Caco-2 (cell line): Measurements from ENCODE around the gene SLC13A4. TPM values are rescaled to one million over a fixed set of nuclear protein-coding genes. Genes with fewer than 3 reads are reported as not detected.

Experiments
- BruUV-seq: library from RNA; stranded (reverse); fragments of 400-500 nt; replicated peaks from 2 replicates; lab custom pipeline; 2021; lab: Mats Ljungman, UMichigan
- CTCF ChIA-PET: fragments of 300-600 bp; sonication (Branson Sonifier 250); formaldehyde crosslinking; loops from one replicate; lab custom pipeline; 2022; ENCODE audit warnings: antibody characterized with exemption; lab: Charles Lee
- POLR2A ChIA-PET: fragments of 300-600 bp; sonication (Branson Sonifier 250); formaldehyde crosslinking; loops from one replicate; lab custom pipeline; 2022; ENCODE audit warnings: antibody characterized with exemption; lab: Charles Lee
- DNase-seq, 2 experiments: peaks; one replicate each; pipeline versions ENCODE4 v3.0.0 to v3.0.0-alpha.2; 2020 to 2022
- H3K27me3 ChIP-seq: replicated peaks from 2 replicates; pipeline ENCODE4 v1.6.0; 2011; ENCODE audit warnings: low read length; ENCODE audit not compliant: control insufficient read depth, insufficient read depth
- H3K36me3 ChIP-seq: 2 replicates; pipeline ENCODE4 v1.5.1; 2011; ENCODE audit warnings: low read length; ENCODE audit not compliant: control insufficient read depth, insufficient read depth
- H3K4me1 ChIP-seq: fragments of 250-450 bp; sonication (Bioruptor Pico); 2 replicates; pipeline ENCODE4 v1.5.1; 2020; ENCODE audit warnings: mild to moderate bottlenecking
- H3K4me3 ChIP-seq: 2 replicates; pipeline ENCODE4 v1.5.1; 2011; ENCODE audit warnings: low read depth, mild to moderate bottlenecking, control low read depth, low read length
- H3K9me3 ChIP-seq: fragments of 250-450 bp; sonication (Bioruptor Pico); 2 replicates; pipeline ENCODE4 v1.5.1; 2020; ENCODE audit warnings: mild to moderate bottlenecking, moderate library complexity
- H3K27ac Mint-ChIP-seq: one replicate; pipeline ENCODE4 v1.8.0; 2022; ENCODE audit warnings: mixed read lengths; ENCODE audit not compliant: unreplicated experiment
- H3K27me3 Mint-ChIP-seq: one replicate; pipeline ENCODE4 v1.8.0; 2022; ENCODE audit warnings: mixed read lengths; ENCODE audit not compliant: insufficient read depth, unreplicated experiment
- H3K36me3 Mint-ChIP-seq: one replicate; pipeline ENCODE4 v1.8.0; 2022; ENCODE audit warnings: mild to moderate bottlenecking, mixed read lengths; ENCODE audit not compliant: insufficient read depth, unreplicated experiment
- H3K4me1 Mint-ChIP-seq: one replicate; pipeline ENCODE4 v1.8.0; 2022; ENCODE audit warnings: low read depth, mixed read lengths; ENCODE audit not compliant: unreplicated experiment
- H3K4me3 Mint-ChIP-seq: one replicate; pipeline ENCODE4 v1.8.0; 2022; ENCODE audit warnings: mild to moderate bottlenecking, moderate library complexity, mixed read lengths; ENCODE audit not compliant: unreplicated experiment
- H3K9me3 Mint-ChIP-seq: one replicate; pipeline ENCODE4 v1.8.0; 2022; ENCODE audit warnings: mixed read lengths; ENCODE audit not compliant: unreplicated experiment
- intact Hi-C: fragments of 100-400 bp; cut with micrococcal nuclease; formaldehyde crosslinking; loops from one replicate; pipeline ENCODE4 v1.10.0; 2022; ENCODE audit not compliant: unreplicated experiment
- total RNA-seq: library from RNA; stranded (reverse); gene quantifications from 2 replicates; pipeline ENCODE4 v1.2.3, GENCODE V29; 2022
- TF ChIP-seq, protein P1 (sequence below), 2 experiments: fragments of 200-600 bp in 1 of 2; IDR thresholded peaks; 1 replicate in 1 of 2; 2 replicates in 1 of 2; pipeline versions ENCODE4 v1.5.1 to v1.8.0; 2011 to 2022; ENCODE audit warnings: antibody characterized with exemption in 1 of 2, control low read depth in 1 of 2, inconsistent platforms in 1 of 2, low read depth in 1 of 2, low read length in 1 of 2, mild to moderate bottlenecking in 1 of 2, moderate library complexity in 1 of 2; ENCODE audit not compliant: insufficient read depth in 1 of 2, severe bottlenecking in 1 of 2, unreplicated experiment in 1 of 2

Gene SLC13A4
- total RNA-seq, 1 experiment from 2014 or later, result not detected

DNA sequence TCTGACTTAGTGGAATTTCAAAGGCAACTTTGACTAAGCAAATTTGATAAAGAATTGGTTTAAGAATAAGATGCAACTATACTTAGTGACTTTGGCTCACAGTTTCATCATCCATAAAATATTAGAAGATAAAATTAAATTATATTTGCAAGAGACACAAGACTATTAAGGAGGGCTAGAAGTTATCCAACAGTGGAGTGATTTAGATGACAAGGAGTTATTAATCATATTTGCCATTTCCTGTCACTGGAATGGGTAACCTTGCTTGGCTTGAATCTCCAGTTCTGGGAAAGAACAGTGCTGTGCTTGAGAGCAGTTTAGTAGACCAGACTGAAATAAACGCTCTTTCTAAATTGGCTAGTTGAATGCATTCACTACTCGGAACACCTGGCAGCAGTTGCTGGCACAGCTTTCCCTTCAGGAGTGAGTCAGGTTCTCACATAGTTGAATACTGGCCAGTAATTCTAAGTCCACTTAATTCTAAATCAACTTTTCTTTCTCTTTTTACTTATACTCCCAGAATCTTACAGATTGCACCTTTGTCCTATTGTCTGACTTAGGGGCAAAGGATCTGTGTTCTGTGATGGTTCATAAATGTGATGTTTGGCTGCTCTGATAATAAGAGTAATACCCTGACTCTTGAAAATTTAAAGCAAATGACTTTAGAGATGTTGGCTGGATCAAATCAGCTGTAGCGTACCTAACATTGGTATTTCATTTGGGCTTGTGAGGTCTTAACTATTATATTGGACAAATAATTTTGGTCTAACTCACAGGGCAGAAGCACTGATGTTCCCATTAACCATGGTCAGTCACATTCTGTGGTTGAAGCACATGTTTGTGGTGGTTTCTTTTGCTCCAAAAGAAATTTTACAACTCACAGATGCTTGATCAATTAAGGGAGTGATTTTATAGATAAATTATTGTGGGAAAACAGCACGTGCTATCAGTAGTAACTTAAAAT lies 49.1 kb downstream of the SLC13A4 start:
- Mint-ChIP-seq H3K9me3 (no peaks in the 10 kb centered on the region), H3K4me3 (no peak overlapping the region), H3K4me1 (no peaks in the 10 kb centered on the region), H3K36me3 (no peaks in the 10 kb centered on the region), H3K27me3 (no peaks in the 10 kb centered on the region), H3K27ac (no peak overlapping the region)
- intact Hi-C loops, result no loop called here
- Histone ChIP-seq H3K36me3 (no peaks in the 10 kb centered on the region), H3K9me3 (no peaks in the 10 kb centered on the region), H3K4me1 (no peaks in the 10 kb centered on the region), H3K27me3 (no peaks in the 10 kb centered on the region), H3K4me3 (no peak overlapping the region)
- CTCF ChIA-PET, result interaction anchor here (0.6 kb wide), 1 partner anchor 80 kb away, joined by 3 read pairs; no protein-coding TSS in a partner anchor
- no TSS peak for BruUV-seq
- POLR2A ChIA-PET, result no interaction called here
- no peak for DNase-seq
- TF ChIP-seq, protein P1, sequence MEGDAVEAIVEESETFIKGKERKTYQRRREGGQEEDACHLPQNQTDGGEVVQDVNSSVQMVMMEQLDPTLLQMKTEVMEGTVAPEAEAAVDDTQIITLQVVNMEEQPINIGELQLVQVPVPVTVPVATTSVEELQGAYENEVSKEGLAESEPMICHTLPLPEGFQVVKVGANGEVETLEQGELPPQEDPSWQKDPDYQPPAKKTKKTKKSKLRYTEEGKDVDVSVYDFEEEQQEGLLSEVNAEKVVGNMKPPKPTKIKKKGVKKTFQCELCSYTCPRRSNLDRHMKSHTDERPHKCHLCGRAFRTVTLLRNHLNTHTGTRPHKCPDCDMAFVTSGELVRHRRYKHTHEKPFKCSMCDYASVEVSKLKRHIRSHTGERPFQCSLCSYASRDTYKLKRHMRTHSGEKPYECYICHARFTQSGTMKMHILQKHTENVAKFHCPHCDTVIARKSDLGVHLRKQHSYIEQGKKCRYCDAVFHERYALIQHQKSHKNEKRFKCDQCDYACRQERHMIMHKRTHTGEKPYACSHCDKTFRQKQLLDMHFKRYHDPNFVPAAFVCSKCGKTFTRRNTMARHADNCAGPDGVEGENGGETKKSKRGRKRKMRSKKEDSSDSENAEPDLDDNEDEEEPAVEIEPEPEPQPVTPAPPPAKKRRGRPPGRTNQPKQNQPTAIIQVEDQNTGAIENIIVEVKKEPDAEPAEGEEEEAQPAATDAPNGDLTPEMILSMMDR (IDR thresholded peaks at IDR 0.05; ENCODE audit: insufficient read depth in 1 of 2, low read depth in 1 of 2, low read length in 1 of 2, severe bottlenecking in 1 of 2, unreplicated experiment in 1 of 2), result no peak

DNA sequence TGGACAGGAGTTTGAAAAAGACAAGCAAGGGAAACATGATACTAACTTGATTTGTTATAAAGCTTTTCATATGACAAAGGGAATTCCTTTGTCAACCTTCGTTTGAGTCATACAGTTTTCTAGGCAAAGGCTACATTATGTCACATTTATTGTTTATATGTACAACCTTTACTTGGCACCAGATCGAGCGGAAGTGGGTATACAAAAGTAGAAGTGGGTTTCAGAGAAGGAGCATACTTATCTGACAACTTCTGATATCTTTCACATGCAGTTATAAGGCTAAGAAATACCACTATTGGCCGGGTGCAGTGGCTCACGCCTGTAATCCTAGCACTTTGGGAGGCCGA lies 54.7 kb downstream of the SLC13A4 start:
- peaks cover 9% of the 10 kb centered on the region for H3K9me3 Mint-ChIP-seq

More for the DNA sequence above, 54.7 kb downstream of the SLC13A4 start:
- ChIA-PET CTCF (interaction anchor here (0.5 to 1.6 kb wide), 8 partner anchors 9 to 124 kb away, joined by 3 to 9 read pairs (median 4); partner anchors contain the start of gene STMP1), POLR2A (interaction anchor here (1.0 kb wide), 1 partner anchor 11 kb away, joined by 3 read pairs; the partner anchor contains the start of gene STMP1)
- Mint-ChIP-seq H3K27ac (no peak overlapping the region), H3K27me3 (no peaks in the 10 kb centered on the region), H3K4me3 (no peak overlapping the region), H3K36me3 (no peaks in the 10 kb centered on the region), H3K4me1 (no peaks in the 10 kb centered on the region)
- Histone ChIP-seq H3K4me3 (no peak overlapping the region), H3K9me3 (no peaks in the 10 kb centered on the region), H3K36me3 (no peaks in the 10 kb centered on the region), H3K27me3 (no peaks in the 10 kb centered on the region), H3K4me1 (no peaks in the 10 kb centered on the region)
- no TSS peak for BruUV-seq
- no peak for DNase-seq
- TF ChIP-seq, protein P1 (IDR thresholded peaks at IDR 0.05; ENCODE audit: insufficient read depth in 1 of 2, low read depth in 1 of 2, low read length in 1 of 2, severe bottlenecking in 1 of 2, unreplicated experiment in 1 of 2), result no peak
- intact Hi-C loops, result loop anchor here (2.0 kb wide), 2 partner anchors 71 to 123 kb away; no protein-coding TSS in a partner anchor
